GM21360 (cell line): Measurements from ENCODE around the gene SPINDOC.
"Not testable (repeated sequence)": the region's sequence is repeated elsewhere in the genome, so short reads cannot be mapped to it uniquely, and the experiment has no call there.

Experiments used
- ATAC-seq: cut with Tn5 transposase; IDR thresholded peaks from one replicate; pipeline ENCODE4 v1.9.1; 2021; ENCODE audit warnings: mild to moderate bottlenecking, moderate library complexity; ENCODE audit not compliant: unreplicated experiment

SPINDOC gene

GRCh38 chr11:63813035-63813562 is at the start of gene SPINDOC:
Gene SPINDOC, plus strand, starts transcription at chr11:63813456. Its CDS starts 231 bp downstream, at chr11:63813687.
- peak; percentile 76 for ATAC-seq

GRCh38 chr11:63763496-63764339 is 49.5 kb upstream of the SPINDOC start:
- no peak for ATAC-seq

- ATAC-seq, result no peak
Measured at GRCh38 chr11:63764340-63764678, 48.9 kb upstream of the SPINDOC start.

- no peak for ATAC-seq
Measured at GRCh38 chr11:63764679-63765647, 48.3 kb upstream of the SPINDOC start.

- ATAC-seq, result no peak
Measured at GRCh38 chr11:63765688-63766241, 47.5 kb upstream of the SPINDOC start.

- no peak for ATAC-seq
Measured at GRCh38 chr11:63766531-63767235, 46.6 kb upstream of the SPINDOC start.

- no peak for ATAC-seq
Measured at GRCh38 chr11:63767267-63767564, 46.0 kb upstream of the SPINDOC start.

GRCh38 chr11:63767565-63768236 is 45.6 kb upstream of the SPINDOC start:
- no peak for ATAC-seq

- ATAC-seq, result peak; percentile 44
Measured at GRCh38 chr11:63768237-63769041, 44.8 kb upstream of the SPINDOC start, which contains the start of gene ZFTA. Gene ZFTA, minus strand, starts transcription at chr11:63768775. Its CDS starts 153 bp downstream, at chr11:63768622.

GRCh38 chr11:63769042-63769713 is 44.1 kb upstream of the SPINDOC start:
- ATAC-seq, result peak; percentile 33

GRCh38 chr11:63769714-63770455 is 43.4 kb upstream of the SPINDOC start:
- ATAC-seq, result no peak

- no peak for ATAC-seq
Measured at GRCh38 chr11:63770763-63771162, 42.5 kb upstream of the SPINDOC start.

GRCh38 chr11:63771741-63772318 is 41.4 kb upstream of the SPINDOC start:
- not testable (repeated sequence) for ATAC-seq

- no peak for ATAC-seq
Measured at GRCh38 chr11:63775191-63775590, 38.1 kb upstream of the SPINDOC start.

- ATAC-seq, result no peak
Measured at GRCh38 chr11:63779039-63779438, 34.2 kb upstream of the SPINDOC start.

GRCh38 chr11:63782749-63783148 is 30.5 kb upstream of the SPINDOC start:
- ATAC-seq, result no peak

- ATAC-seq, result no peak
Measured at GRCh38 chr11:63783925-63784592, 29.2 kb upstream of the SPINDOC start.
